GM18498 (cell line): ENCODE results near the gene ZNF691.

Experiments used
- ATAC-seq: cut with Tn5 transposase; IDR thresholded peaks from one replicate; pipeline ENCODE4 v1.9.1; 2021; ENCODE audit warnings: mild to moderate bottlenecking, moderate library complexity; ENCODE audit not compliant: unreplicated experiment

Gene ZNF691

DNA sequence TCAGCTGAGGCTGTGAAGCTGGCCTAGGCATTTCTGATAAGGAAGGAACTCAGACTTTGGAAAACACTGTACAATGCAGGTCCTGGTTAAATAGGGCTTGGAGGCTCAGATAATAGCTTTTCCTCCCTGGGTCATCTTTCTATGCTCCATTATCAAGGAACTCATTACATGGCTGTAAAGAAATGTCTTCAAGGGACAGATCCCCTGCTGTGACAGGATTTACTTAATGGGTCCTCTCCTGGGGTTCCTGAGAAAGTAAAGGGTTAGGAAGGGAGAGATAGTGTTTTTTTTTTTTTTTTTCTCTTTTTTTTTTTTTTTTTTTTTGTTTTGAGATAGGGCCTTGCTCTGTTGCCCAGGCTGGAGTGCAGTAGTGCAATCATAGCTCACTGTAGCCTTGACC lies 15.1 kb upstream of the ZNF691 start:
- no peak for ATAC-seq

DNA sequence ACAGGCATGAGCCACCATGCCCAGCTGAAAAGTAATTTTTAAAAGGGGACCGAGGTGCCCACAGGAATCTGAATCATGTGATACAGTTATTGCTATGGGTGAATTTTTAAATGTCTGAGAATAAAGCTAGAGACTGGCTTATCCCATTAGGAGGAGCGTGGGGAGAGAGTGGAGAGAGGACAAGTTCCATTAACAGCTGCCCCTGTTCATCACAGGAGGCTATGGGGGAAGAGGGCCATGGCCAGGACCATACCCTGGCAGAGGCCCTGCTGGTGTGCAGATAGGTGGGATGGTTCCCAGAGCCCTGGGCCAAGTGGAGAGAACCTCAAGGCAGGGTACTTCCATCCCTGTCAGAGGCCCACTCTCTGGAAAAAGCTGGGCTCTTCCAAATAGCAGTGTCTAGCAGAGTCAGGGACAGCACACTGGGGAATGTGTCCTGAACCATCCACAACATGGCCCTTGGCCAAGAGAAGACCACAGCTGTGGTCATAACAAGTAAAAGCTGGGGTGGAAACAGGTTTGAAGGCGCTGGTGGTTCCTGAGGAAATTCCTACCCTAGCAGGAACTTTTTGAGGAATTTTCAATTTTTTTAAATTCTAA lies 13.7 kb upstream of the ZNF691 start:
- no peak for ATAC-seq

DNA sequence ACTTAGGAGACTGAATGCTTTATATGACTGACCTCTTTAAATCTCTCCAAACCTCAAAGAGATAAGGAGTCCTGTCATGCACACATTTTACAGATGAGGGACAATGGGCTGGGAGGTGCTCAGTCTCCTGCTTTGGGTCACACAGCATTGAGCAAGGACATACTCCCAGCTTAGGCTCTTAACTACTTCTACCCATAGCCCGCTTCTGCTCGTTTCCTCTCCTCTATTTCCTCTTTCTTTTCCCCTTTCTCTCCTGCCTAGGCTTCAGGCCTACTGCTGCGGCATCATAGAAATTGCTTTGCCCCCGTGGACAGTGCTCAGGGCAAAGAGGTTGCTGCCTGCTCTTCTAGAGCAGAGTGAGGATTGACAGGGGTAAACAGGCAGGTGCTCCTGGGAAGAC lies 12.4 kb upstream of the ZNF691 start:
- ATAC-seq = no peak

DNA sequence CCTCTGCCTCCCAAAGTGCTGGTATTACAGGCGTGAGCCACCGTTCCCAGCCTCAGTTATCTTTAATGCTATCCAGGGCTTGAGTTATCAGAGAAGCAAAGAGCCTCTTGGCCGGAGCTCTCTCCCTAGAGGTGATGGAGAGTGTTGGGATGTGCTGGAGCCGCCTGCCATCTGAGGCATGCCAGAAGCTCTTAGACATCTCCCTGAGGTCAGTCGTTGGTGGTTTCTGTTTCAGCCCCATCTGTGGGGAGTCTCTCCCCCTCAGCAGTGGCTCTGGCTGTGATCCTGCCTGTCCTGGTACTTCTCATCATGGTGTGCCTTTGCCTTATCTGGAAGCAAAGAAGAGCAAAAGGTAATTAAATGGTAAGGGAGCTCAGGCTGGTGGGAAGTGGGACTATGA lies 11.6 kb upstream of the ZNF691 start:
- ATAC-seq = no peak

DNA sequence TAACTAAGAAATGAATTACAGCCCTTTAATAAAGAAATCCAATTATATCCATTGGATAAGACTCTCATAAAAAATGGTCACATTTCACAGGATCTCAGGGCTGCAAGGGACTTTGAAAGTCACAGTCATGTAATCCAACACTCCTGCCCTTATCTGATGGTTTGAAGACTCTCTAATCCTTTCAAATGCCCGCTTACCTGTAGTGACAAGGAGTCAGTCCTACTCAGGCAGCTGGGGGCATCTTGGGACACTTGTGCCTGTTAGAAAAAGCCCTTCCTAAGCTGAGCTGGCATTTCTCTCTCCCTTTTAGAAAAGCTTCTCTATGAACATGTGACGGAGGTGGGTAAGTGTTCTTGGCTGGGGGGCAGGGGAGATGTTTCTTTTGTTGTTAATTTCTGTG lies 11.0 kb upstream of the ZNF691 start:
- no peak for ATAC-seq

DNA sequence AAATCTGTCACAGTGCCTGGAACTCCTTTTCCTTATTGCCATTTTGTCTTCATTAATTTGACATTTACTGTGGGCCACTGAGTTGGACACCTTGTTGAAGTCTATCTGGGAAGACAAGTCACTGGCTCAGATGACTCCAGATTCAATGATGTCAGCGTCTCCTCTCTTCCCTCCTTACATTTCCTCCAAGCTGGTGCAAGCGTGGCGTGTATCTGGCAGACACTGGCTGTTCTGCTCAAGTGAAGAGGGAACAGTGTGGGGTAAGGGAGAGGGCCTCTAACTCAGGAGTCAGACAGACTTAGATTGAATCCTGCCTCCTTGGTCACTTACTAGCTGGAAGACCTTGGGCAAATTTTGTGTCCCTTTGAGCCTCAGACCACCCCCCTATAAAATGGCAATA lies 8.7 kb upstream of the ZNF691 start:
- ATAC-seq = no peak

DNA sequence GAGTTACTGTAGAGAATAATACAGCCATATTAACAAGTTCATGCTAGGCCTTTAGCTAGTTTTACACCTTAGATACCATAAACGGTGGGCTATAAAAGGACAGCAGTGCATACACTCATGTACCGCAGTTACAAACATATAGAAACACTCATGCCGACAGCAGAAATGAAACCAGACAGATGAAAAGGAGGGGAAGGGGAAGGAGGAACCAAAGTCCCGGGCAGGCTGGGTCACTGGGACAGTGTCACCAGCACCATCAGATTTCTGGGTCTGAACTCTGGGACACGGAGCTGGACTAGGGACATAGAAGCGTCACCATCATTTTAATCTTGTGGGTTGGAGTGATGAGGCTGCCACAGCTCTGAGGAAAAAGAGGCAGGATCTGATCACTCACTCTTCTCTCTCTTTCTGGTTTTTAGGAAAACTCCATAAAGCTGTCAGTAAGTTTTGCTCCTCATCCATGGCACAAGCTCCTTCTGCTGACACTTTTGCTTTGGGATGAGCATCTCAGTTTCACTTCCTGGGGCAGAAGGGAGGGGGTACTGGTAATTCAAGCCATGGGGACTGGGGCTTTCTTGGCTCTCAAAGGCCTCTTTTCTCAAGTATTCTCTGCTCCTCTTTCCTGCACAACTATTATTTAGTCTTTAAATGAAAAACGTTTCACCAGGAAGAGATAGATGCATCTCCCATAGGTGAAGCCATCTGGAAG lies 7.8 kb upstream of the ZNF691 start:
- no peak for ATAC-seq

DNA sequence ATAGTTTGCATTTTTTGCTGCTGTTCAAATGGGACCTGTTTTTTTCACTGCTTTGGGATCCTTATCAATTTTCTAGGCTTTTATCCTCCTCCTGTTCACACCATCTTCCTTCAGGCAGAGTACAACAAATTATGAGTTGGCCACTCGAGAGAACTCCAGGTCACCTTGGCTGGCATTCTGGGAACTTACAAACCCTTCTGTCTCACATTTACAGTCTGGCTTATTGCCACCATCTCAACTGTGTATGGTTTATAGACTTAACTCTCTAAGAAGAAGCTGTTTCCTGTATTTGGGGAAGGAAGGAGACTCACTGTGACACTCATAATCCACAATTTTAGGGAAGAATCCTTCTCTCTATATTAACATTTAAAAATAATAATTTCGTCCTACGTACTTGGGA lies 5.4 kb upstream of the ZNF691 start:
- no peak for ATAC-seq

DNA sequence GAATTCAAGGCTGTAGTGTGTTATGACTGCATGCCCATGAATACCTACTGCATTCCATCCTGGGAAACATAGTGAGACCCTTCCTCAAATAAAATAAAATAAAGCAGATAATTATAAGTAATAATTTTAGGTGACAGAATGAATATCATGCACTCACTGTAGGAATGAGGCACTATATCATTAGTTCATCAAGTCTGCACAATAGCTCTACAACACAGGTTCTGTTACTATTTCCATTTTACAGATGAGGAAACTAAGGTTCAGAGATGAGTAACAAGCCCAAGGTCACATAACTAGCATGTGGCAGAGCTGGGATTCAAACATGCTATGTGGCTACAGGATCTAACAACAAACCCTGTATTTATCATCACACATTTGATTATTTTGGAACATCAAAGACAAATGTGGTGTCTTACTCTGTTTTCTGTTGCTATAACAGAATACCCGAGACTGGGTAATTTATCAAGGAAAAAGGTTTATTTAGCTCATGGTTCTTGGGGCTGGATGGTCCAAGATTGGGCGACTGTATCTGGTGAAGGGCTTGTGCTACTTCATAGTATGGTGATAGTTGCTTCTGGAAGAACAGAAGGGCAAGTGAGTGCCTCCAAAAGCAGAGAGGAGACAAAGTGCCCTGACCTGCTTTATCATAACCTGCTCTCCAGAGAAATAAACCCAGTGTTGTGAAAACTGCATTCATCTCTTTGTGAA lies 4.8 kb upstream of the ZNF691 start:
- no peak for ATAC-seq

DNA sequence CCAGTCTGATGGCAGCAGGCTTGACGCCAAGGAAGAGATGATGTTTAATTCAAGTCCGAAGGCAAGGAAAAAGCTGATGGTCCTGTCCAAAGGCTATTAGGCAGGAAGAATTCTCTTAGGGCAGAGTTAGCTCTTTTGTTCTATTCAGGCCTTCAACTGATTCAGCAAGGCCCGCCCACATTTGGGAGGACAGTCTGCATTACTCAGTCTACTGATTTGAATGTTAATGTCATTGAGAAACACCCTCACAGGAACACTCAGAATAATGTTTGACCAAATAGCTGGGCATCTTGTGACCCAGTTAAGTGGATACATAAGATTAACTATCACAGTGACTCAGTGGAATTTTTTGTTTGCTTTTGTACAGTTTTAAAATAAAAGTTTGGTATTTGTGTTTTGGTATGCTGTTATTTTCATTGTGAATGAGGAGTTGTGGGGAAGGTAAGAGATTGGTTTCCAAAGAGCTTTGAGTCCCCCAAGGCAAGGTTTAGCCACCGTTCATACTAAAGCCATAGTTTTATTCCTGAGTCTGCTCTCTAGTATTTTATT lies 1.7 kb upstream of the ZNF691 start:
- no peak for ATAC-seq

DNA sequence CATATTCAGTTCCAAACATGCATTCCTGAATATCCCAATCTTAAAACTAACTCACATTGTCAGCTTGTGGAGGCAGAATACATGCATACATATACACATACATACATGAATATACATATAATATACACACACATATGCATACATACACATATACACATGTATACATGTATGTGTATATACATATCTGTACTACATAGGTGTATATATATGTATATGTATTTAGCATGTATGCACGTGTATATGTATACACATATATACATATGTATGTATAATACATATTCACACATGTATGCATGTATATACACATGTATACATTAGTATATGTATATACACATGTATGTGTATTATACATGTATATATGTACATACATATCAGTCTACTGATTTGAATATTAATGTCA lies 1.2 kb upstream of the ZNF691 start:
- ATAC-seq = no peak

DNA sequence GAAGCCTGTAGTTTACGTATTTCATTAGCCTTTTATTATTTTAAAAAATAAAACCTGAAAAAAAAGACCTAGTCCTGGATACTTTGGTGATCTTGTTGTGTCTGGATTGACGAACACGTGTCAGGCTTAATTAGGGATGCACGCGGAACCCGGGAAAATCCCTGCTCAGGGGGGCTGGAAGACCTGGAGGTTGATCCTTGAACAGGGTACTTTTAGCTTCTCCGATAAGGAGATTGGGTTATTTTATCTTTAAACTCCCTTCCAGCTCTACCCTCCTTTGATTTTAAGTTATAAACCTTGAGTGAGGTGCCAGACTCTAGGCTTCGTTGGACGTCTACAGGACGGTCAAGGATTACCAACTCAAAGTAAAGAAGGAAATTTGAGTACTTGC lies 552 bp upstream of the ZNF691 start:
- peak; percentile 12 for ATAC-seq

DNA sequence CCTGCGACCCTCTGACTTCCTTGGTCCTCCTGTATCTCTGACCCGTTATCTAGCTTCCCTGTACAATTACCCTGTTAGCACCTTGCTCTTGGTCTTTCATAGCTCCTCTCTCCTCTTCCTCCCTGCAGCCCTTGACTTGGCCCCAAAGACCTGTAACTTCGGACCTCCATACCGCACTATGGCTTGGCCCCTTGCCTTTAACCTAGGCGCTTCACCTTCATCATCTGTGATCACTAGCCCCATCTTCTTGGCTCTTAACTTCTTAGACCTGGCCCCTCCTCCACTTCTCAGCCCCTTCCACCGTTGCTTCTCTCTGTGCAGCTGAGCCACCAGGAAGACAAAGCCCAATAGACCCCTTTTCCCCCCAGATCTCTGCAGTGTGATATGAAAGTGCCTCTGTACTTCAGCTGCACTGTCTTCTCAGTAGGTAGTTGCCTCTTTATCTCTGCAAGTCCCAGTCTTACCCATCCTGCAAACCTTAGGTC lies 740 bp downstream of the ZNF691 start:
- ATAC-seq = no peak

DNA sequence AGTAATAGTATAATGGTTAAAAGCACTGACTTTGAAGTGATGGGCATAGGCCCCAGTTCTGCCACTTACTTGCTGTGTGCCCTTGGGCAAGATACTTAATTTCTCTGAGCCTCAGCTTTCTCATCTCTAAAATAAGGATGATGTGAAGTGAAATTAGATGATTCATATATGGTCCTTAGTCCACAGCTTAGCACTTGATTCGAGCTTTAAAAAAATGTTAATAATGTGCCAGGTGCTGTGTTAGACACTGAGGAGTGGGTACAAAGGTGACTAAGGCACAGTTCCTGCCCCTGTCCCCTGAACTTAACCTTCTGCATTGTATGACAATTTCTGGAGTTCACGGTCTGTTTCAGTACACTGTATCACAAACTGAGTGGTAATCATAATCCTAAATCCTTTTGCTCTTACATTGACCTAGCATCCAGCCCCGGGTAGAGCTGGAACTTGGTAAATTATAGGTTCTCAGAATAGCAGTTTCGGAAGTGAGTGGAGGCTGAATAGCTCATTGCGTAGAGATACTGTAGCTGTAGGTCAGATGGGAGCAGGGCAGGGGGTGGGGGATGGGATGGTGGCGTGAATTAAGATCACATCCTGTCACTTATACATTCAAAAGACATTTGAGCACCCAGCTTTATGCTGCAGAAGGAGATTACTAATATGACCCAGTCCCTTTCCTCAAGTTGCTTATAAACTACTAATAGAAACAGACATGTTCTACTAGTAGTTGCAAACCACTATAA lies 1.5 kb downstream of the ZNF691 start:
- no peak for ATAC-seq

DNA sequence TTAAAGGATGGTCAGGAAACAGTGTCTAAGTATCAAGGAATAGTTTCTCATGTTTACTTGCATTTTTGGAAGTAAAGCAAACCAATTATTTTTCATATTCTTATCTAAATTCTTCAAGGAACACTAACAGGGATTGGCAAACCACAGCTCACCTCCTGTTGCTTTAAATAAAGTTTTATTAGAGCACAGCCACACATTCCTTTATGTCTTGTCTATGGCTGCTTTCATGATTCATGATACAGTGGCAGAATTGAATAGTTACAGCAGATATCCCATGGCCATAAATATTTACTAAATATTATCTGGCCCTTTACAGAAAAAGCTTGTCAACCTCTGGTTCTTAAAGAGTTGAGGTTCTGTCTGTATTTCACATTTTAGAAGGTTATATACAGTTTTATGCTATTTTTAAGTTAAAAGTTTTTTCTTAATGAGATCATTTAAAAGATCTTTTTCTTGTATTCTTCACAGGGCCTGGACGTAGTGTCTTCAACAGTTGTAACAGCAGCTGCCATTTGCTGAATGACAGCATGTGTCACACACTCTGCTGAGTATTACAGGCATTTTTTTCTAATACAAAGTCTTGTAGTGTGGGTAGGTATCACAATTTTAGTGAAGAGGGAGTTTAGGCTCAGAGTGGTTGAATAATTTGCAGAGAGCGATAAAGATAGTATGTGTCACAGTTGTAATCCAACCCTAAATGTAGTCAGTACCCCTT lies 2.6 kb downstream of the ZNF691 start:
- ATAC-seq = no peak

DNA sequence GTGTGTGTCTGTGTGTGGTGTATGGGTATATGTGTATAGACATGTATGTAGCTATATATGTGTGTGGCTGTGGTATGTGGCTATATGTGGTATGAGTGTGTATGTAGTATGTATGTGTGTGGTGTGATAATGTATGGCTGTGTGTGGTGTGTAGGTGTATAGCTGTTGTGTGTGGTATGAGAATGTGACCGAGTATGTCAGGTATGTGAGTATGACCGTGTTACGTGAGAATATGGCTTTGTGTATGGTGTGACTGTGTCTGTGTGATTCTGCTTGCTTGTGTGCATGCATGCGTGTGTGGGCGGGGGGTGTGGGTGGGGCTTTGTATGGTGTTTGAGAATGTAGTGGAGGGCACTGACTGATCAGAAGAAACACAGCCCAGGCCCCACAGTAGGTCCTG lies 3.5 kb downstream of the ZNF691 start:
- no peak for ATAC-seq

DNA sequence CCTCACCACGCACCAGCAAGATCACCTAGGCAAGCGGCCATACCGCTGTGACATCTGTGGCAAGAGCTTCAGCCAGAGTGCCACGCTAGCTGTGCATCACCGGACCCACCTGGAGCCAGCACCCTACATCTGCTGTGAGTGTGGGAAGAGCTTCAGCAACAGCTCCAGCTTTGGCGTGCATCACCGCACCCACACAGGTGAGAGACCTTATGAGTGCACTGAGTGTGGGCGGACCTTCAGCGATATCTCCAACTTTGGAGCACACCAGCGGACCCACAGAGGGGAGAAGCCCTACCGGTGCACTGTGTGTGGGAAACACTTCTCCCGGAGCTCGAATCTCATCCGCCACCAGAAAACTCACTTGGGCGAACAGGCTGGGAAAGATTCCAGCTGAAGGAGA lies 5.0 kb downstream of the ZNF691 start:
- ATAC-seq = no peak

DNA sequence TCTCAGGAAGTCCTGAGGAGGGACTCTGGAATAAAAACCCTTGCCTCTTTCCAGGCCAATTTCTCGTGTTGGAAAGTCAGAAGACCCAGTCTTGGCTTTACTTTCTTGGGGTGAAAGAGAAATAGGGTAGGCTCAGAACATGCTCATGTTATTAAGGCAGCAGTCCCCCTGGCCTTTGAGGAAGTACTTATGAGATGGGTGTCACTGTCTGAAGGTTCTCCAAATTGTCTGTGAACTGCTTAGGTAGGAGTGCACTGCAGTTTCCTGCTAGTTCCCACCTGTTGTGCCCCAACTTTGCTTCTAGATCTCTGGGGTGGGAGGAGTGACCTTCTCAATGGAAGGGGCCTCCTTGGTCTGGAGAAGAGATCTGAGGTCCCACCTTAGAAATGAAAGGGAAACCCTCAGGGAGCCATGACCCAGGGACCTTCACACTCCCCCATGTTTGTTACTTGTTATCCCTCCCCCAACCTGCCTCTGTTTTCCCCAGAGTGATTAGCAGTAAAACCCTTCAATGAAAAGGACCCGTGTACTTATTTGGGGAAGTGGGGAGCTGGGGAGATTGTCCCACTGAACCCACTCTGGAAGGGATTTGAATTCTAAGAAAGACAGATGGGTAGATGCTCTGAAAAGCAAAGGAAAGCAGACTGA lies 5.7 kb downstream of the ZNF691 start:
- ATAC-seq = no peak

DNA sequence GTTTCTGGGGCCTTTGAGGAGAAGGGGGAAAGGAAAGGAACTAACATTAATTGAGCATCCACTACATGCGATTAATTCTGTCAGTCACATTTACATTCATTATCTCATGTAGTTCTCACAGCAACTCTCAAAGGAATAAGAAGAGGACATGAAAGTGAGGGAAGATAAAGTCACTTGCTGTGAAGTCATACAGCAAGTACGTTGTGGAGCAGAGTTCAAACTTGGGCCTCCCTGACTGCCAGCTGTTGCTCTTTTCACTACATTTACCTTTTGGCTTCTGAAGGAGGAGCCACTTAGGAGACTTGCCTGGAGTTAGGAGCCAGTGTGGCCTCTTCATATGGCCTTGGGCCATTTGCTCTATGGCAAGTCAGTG lies 6.2 kb downstream of the ZNF691 start:
- ATAC-seq = no peak
